Head of caudate nucleus (tissue), 42 donors: ENCODE results near the gene EGFLAM.
A peak's percentile ranks its signal among the peaks of the same experiment; 100 is the strongest.

Experiments
- DNase-seq, 42 donors: peaks; one replicate each; pipeline versions ENCODE4 v3.0.0 to v3.0.0-alpha.2; 2020 to 2021; ENCODE audit warnings: mixed read lengths in 7 of 42
- intact Hi-C: fragments of 100-400 bp; cut with DNase I; formaldehyde crosslinking; loops from one replicate; pipeline ENCODE4 v1.15.0; 2022

The EGFLAM gene

GRCh38 chr5:38258319-38259061 lies at the start of gene EGFLAM:
Gene EGFLAM, plus strand, starts transcription at chr5:38258559. Its CDS starts 196 bp downstream, at chr5:38258755.
- DNase-seq: peak in 1 of 42 donors; percentile 14
- intact Hi-C loops: no loop called here

GRCh38 chr5:38208782-38209378 lies 49.5 kb upstream of the EGFLAM start:
- peak in 37 of 42 donors; percentile 13 to 78 (median 40) for DNase-seq
- intact Hi-C loops: no loop called here

GRCh38 chr5:38210676-38211353 lies 47.5 kb upstream of the EGFLAM start:
- DNase-seq: no peak
- intact Hi-C loops: no loop called here

- intact Hi-C loops: no loop called here
- no peak for DNase-seq
Observed at GRCh38 chr5:38211354-38211710, 47.0 kb upstream of the EGFLAM start.

GRCh38 chr5:38212307-38212706 lies 46.1 kb upstream of the EGFLAM start:
- DNase-seq: no peak
- intact Hi-C loops: no loop called here

- intact Hi-C loops: no loop called here
- DNase-seq: no peak
Observed at GRCh38 chr5:38226091-38226490, 32.3 kb upstream of the EGFLAM start.

- intact Hi-C loops: no loop called here
- DNase-seq: no peak
Observed at GRCh38 chr5:38228914-38229313, 29.4 kb upstream of the EGFLAM start.

GRCh38 chr5:38234737-38235136 lies 23.6 kb upstream of the EGFLAM start:
- DNase-seq: no peak
- intact Hi-C loops: no loop called here

- intact Hi-C loops: no loop called here
- no peak for DNase-seq
Observed at GRCh38 chr5:38237681-38238080, 20.7 kb upstream of the EGFLAM start.

- DNase-seq: no peak
Observed at GRCh38 chr5:38240212-38240611, 18.1 kb upstream of the EGFLAM start.

GRCh38 chr5:38241655-38242054 lies 16.7 kb upstream of the EGFLAM start:
- no peak for DNase-seq
- intact Hi-C loops: no loop called here

More at GRCh38 chr5:38240212-38240611, 18.1 kb upstream of the EGFLAM start:
- intact Hi-C loops: no loop called here

- intact Hi-C loops: no loop called here
- no peak for DNase-seq
Observed at GRCh38 chr5:38245307-38245706, 13.1 kb upstream of the EGFLAM start.

- intact Hi-C loops: no loop called here
Observed at GRCh38 chr5:38249301-38249700, 9.1 kb upstream of the EGFLAM start.

GRCh38 chr5:38249812-38250211 lies 8.5 kb upstream of the EGFLAM start:
- intact Hi-C loops: no loop called here
- no peak for DNase-seq

More at GRCh38 chr5:38249301-38249700, 9.1 kb upstream of the EGFLAM start:
- no peak for DNase-seq

- DNase-seq: no peak
- intact Hi-C loops: no loop called here
Observed at GRCh38 chr5:38250763-38251448, 7.5 kb upstream of the EGFLAM start.

GRCh38 chr5:38253759-38254158 lies 4.6 kb upstream of the EGFLAM start:
- intact Hi-C loops: no loop called here
- DNase-seq: no peak

- no peak for DNase-seq
Observed at GRCh38 chr5:38257308-38258041, 884 bp upstream of the EGFLAM start.

GRCh38 chr5:38258042-38258318 lies 379 bp upstream of the EGFLAM start:
- intact Hi-C loops: no loop called here
- DNase-seq: no peak

More at GRCh38 chr5:38257308-38258041, 884 bp upstream of the EGFLAM start:
- intact Hi-C loops: no loop called here

- no peak for DNase-seq
Observed at GRCh38 chr5:38259062-38259808, 876 bp downstream of the EGFLAM start.

More at GRCh38 chr5:38259062-38259808, 876 bp downstream of the EGFLAM start:
- intact Hi-C loops: no loop called here
